VCaP (cell line): ENCODE results near the gene ROBO1.
A peak's percentile ranks its signal among the peaks of the same experiment; 100 is the strongest.

ENCODE experiments used
- H3K27ac ChIP-seq: fragments of 450-650 bp; 2 replicates; pipeline ENCODE4 v1.5.1; 2017
- TF ChIP-seq, protein P1 (sequence below): fragments of 450-650 bp; conservative IDR thresholded peaks from 2 replicates; pipeline ENCODE4 v1.5.1; 2017; ENCODE audit warnings: mild to moderate bottlenecking, moderate library complexity

Gene ROBO1

GRCh38 chr3:78812166-78812565 lies 955.6 kb downstream of the ROBO1 start:
- TF ChIP-seq, protein P1, sequence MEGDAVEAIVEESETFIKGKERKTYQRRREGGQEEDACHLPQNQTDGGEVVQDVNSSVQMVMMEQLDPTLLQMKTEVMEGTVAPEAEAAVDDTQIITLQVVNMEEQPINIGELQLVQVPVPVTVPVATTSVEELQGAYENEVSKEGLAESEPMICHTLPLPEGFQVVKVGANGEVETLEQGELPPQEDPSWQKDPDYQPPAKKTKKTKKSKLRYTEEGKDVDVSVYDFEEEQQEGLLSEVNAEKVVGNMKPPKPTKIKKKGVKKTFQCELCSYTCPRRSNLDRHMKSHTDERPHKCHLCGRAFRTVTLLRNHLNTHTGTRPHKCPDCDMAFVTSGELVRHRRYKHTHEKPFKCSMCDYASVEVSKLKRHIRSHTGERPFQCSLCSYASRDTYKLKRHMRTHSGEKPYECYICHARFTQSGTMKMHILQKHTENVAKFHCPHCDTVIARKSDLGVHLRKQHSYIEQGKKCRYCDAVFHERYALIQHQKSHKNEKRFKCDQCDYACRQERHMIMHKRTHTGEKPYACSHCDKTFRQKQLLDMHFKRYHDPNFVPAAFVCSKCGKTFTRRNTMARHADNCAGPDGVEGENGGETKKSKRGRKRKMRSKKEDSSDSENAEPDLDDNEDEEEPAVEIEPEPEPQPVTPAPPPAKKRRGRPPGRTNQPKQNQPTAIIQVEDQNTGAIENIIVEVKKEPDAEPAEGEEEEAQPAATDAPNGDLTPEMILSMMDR, result no peak
- H3K27ac ChIP-seq, result no peak overlapping the region

- TF ChIP-seq, protein P1, result no peak
- H3K27ac ChIP-seq, result no peak overlapping the region
These were observed 957.8 kb downstream of the ROBO1 start for GRCh38 chr3:78809966-78810365.

DNA sequence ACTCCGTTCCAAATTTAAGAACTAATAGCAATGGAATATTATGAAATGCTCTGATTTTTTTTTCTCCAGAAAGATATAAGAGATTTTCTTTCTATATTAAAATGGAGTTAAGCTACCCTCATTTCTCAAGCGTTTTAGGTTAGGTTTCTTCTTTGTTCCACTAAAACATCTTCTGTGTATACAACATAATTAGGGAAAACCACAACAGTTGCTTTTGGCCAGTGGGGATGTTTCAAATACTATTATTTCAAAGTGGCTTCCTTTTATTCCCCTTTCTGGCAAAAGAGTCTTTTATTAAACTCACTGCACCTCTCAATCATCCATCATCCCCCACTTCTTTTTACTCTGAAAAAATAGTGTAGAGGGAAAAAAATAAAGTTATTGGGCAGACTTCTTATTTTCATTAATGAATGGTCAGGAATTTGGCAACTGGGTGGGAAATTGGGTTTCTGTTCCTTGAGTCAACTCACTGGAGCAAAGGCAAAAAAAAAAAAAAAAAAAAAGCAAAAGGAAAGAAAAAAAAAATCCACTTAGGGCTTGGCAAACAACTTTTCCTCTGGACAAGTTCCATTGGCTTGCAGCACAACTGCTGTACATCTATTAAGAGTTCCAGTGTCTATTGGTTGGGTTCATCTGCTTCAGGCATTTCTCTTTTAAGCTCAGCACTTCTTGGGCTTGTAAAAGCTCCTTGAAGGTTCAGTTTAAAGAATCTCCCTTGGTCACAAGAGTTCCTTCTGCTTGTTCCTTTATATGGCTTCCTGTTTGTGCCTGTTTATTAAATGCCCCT lies 963.4 kb downstream of the ROBO1 start:
- TF ChIP-seq, protein P1, result no peak

DNA sequence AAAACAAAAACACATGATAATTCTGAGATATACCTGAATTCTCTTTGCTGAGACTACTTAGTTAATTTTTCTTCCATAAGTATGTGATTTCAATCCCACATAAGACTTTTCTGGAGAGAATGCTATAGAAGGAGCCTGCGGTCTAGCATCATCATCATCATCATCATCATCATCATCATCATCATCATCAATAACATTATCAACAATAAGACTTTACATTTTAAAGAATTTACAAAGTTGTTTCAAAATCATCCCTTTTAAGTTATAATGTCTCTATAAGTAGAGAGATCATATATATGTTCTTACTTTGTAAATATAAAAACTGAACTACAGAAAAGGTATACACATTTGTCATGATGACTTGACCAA lies 965.3 kb downstream of the ROBO1 start:
- no peak overlapping the region for H3K27ac ChIP-seq

More for the DNA sequence above, 963.4 kb downstream of the ROBO1 start:
- peak overlapping the region; percentile 23; the same call in 1 of the 2 replicates for H3K27ac ChIP-seq

DNA sequence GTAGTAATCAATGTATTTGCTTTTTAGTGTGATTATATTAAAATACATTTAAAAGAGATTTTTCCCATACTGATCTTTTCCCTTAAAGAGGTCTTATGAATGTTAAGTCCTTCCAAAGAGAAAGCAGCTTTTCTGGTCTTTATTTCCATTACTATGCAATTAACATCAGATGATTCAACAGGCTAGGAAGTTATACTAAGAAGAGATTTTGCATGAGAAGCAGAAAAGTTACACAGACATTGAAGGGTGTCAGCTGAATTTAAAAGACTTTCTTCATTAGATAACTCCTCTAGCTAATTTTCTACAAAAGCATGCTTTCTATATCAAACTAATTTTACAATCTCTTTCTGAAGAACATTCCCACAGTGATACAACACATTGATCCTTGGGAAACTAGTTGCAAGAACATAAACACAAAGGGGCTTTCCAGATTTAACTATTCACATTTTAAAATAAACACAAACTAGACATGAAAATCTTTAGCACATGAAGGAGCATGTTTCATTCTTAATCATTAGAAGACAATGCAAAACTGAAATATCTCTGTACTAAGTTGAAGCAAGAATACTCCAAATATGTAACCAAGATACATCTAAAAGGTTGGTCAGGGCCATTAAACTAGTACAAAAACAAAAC lies 965.8 kb downstream of the ROBO1 start:
- TF ChIP-seq, protein P1, result no peak
- no peak overlapping the region for H3K27ac ChIP-seq

More for the DNA sequence above, 965.3 kb downstream of the ROBO1 start:
- TF ChIP-seq, protein P1, result no peak

GRCh38 chr3:78799681-78800080 lies 968.1 kb downstream of the ROBO1 start:
- TF ChIP-seq, protein P1, result no peak
- no peak overlapping the region for H3K27ac ChIP-seq

- no peak overlapping the region for H3K27ac ChIP-seq
- TF ChIP-seq, protein P1, result no peak
These were observed 969.4 kb downstream of the ROBO1 start for GRCh38 chr3:78798266-78798832.
